ENCODE results near the gene HAND1. TPM values are rescaled to one million over a fixed set of nuclear protein-coding genes. Genes with fewer than 3 reads are reported as not detected.

The HAND1 gene
- total RNA-seq, 6 experiments from 2014 or later = not detected

GRCh38 chr5:154513669-154514084, 35.6 kb upstream of the HAND1 start:
- no peak for TF ChIP-seq CTCF (IDR thresholded peaks at IDR 0.05)
- Mint-ChIP-seq H3K9me3 (no peaks in the 10 kb centered on the region), H3K27ac (no peak overlapping the region), H3K4me1 (ENCODE audit: low read depth) (peaks cover 8% of the 10 kb centered on the region), H3K27me3 (ENCODE audit: insufficient read depth) (peaks cover 45% of the 10 kb centered on the region), H3K36me3 (ENCODE audit: low read depth) (no peaks in the 10 kb centered on the region), H3K4me3 (no peak overlapping the region)
- DNase-seq = no peak

- Mint-ChIP-seq H3K27ac (no peak overlapping the region), H3K4me3 (no peak overlapping the region), H3K27me3 (ENCODE audit: insufficient read depth) (peaks cover 43% of the 10 kb centered on the region), H3K4me1 (ENCODE audit: low read depth) (peaks cover 8% of the 10 kb centered on the region), H3K9me3 (no peaks in the 10 kb centered on the region), H3K36me3 (ENCODE audit: low read depth) (no peaks in the 10 kb centered on the region)
- TF ChIP-seq CTCF (IDR thresholded peaks at IDR 0.05) = no peak
- no peak for DNase-seq
Observed at GRCh38 chr5:154511984-154512383, 34.0 kb upstream of the HAND1 start.

- no peak for DNase-seq
- TF ChIP-seq CTCF (IDR thresholded peaks at IDR 0.05) = no peak
- Mint-ChIP-seq H3K4me3 (no peak overlapping the region), H3K9me3 (no peaks in the 10 kb centered on the region), H3K4me1 (ENCODE audit: low read depth) (peaks cover 8% of the 10 kb centered on the region), H3K36me3 (ENCODE audit: low read depth) (no peaks in the 10 kb centered on the region), H3K27ac (no peak overlapping the region), H3K27me3 (ENCODE audit: insufficient read depth) (peaks cover 40% of the 10 kb centered on the region)
Observed at GRCh38 chr5:154509784-154510555, 31.9 kb upstream of the HAND1 start.

DNA sequence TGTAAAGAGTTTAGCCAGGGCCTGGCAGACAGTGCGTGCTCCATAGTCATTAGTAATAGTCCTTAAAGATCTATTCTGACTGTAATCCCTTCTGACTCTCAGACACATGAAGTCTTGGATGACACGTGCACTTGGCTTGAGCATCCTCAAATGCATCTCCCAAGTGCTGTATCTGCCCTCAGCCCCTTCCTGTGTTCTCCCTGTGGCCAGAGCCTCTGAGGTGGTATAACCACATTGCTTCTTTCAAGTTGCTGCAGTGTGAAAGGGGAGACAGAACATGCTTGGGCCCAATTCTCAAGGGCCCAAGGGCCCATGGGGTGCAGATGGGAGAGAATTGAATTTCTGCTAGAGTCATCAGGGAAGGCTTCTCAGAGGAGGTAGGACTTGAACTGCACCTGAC, 30.1 kb upstream of the HAND1 start:
- Mint-ChIP-seq H3K4me1 (ENCODE audit: low read depth) (no peaks in the 10 kb centered on the region), H3K9me3 (no peaks in the 10 kb centered on the region), H3K36me3 (ENCODE audit: low read depth) (no peaks in the 10 kb centered on the region), H3K27me3 (ENCODE audit: insufficient read depth) (peaks cover 31% of the 10 kb centered on the region), H3K4me3 (no peak overlapping the region), H3K27ac (no peak overlapping the region)
- TF ChIP-seq CTCF (IDR thresholded peaks at IDR 0.05) = no peak
- DNase-seq = no peak

- Mint-ChIP-seq H3K4me1 (ENCODE audit: low read depth) (no peaks in the 10 kb centered on the region), H3K27ac (no peak overlapping the region), H3K27me3 (ENCODE audit: insufficient read depth) (peaks cover 29% of the 10 kb centered on the region)
Observed at GRCh38 chr5:154506716-154507080, 28.7 kb upstream of the HAND1 start.

More at GRCh38 chr5:154506716-154507080, 28.7 kb upstream of the HAND1 start:
- no peak for DNase-seq
- no peak for TF ChIP-seq CTCF (IDR thresholded peaks at IDR 0.05)
- no peaks in the 10 kb centered on the region for H3K9me3 Mint-ChIP-seq
- H3K36me3 Mint-ChIP-seq (ENCODE audit: low read depth) = no peaks in the 10 kb centered on the region
- H3K4me3 Mint-ChIP-seq = no peak overlapping the region

Measured in HFFc6 (cell line).